ENCODE results near the gene MMP28. TPM values are rescaled to one million over a fixed set of nuclear protein-coding genes. Genes with fewer than 3 reads are reported as not detected.

The MMP28 gene
- total RNA-seq, 4 donors from 2014 or later = 2.9 to 58.4 (median 11.0) TPM

DNA sequence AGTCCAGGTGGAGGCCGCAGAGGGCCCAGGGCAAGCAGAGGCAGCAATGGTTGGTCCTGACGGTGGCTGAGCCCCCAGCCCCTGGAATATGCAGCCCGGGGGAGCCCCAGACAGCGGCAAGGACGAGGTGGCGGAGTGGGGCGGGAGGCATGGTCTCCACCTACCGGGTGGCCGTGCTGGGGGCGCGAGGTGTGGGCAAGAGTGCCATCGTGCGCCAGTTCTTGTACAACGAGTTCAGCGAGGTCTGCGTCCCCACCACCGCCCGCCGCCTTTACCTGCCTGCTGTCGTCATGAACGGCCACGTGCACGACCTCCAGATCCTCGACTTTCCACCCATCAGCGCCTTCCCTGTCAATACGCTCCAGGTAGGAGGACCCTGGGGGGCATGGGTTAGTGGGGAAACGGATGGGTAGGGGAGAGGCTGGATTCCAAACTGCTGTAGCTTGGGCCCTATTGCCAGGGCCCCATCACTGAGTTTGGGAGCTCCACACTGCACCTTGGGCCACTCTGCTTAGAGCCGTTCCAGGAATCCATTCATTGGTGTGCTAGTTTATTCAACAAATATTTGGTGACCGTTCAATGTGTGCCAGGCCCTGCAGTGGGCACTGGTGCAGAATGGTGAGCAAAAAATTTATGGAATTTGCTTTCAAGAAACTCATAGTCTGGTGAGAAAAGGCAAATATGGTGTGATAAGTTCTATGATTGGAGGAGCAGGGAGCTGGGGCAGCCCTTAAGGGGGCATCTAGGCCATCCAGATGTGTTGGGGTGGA is 60.2 kb downstream of the MMP28 start:
- Histone ChIP-seq H3K27me3 (no peaks in the 10 kb centered on the region), H3K4me1 (peaks cover 0 to 7% of the 10 kb centered on the region in 2 donors), H3K4me3 (no peak overlapping the region), H3K36me3 (no peaks in the 10 kb centered on the region), H3K27ac (no peak overlapping the region), H3K9me3 (no peaks in the 10 kb centered on the region)
- no peak for TF ChIP-seq POLR2A (IDR thresholded peaks at IDR 0.05)
- TF ChIP-seq, protein P1, sequence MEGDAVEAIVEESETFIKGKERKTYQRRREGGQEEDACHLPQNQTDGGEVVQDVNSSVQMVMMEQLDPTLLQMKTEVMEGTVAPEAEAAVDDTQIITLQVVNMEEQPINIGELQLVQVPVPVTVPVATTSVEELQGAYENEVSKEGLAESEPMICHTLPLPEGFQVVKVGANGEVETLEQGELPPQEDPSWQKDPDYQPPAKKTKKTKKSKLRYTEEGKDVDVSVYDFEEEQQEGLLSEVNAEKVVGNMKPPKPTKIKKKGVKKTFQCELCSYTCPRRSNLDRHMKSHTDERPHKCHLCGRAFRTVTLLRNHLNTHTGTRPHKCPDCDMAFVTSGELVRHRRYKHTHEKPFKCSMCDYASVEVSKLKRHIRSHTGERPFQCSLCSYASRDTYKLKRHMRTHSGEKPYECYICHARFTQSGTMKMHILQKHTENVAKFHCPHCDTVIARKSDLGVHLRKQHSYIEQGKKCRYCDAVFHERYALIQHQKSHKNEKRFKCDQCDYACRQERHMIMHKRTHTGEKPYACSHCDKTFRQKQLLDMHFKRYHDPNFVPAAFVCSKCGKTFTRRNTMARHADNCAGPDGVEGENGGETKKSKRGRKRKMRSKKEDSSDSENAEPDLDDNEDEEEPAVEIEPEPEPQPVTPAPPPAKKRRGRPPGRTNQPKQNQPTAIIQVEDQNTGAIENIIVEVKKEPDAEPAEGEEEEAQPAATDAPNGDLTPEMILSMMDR (IDR thresholded peaks at IDR 0.05) = no peak
- no peak for DNase-seq
- intact Hi-C loops (cut with DNase I; ENCODE audit: low total_unique reads) = no loop called here

DNA sequence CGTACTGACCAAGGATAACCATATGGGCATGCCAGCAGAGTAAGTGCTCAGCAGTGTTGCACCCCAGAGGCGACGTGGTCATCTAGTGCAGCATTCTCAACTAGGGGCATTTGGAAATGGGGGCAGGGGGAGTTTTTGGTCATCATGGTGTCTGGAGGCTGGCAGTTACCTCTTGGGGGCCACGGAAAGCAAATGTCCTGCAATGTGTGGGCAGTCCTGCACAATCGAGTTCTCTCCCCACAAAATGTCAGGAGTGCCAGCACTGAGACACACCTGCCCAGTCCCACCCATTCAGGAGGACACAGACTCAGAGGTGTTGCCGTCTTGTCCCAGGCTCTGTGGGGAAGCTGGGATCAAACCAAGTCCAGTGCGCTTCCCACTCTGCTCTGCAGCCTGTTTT is 61.0 kb downstream of the MMP28 start:
- no peaks in the 10 kb centered on the region for H3K36me3 ChIP-seq
- TF ChIP-seq, protein P1 (IDR thresholded peaks at IDR 0.05) = no peak
- TF ChIP-seq POLR2A (IDR thresholded peaks at IDR 0.05) = no peak
- H3K27me3 ChIP-seq = no peaks in the 10 kb centered on the region
- intact Hi-C loops (cut with DNase I; ENCODE audit: low total_unique reads) = no loop called here
- no peaks in the 10 kb centered on the region for H3K9me3 ChIP-seq
- H3K27ac ChIP-seq = no peak overlapping the region
- peaks cover 0 to 7% of the 10 kb centered on the region in 2 donors for H3K4me1 ChIP-seq
- no peak for DNase-seq
- H3K4me3 ChIP-seq = no peak overlapping the region

DNA sequence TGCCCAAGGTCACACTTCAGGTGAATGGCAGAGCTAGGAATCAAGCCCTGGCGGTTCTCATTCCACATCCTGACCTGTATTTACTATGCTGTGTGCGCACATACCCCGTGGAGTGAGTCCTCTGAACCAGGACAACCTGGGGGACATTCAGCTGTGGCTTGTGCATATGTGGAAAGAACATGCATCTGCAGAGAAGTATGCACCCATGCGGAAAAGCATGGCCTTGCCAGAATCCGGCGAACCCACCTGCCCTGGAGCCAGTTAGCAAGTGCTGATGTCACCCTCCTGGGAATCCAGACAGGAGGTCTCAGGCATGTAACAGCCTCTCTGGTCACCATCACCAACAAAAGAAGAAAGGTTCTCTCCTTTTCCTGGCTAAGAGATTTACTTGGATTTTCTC is 62.1 kb downstream of the MMP28 start:
- H3K4me1 ChIP-seq = peaks cover 0 to 7% of the 10 kb centered on the region in 2 donors
- no peaks in the 10 kb centered on the region for H3K9me3 ChIP-seq
- no peaks in the 10 kb centered on the region for H3K27me3 ChIP-seq
- H3K4me3 ChIP-seq = no peak overlapping the region
- no peaks in the 10 kb centered on the region for H3K36me3 ChIP-seq
- intact Hi-C loops (cut with DNase I; ENCODE audit: low total_unique reads) = no loop called here
- TF ChIP-seq, protein P1 (IDR thresholded peaks at IDR 0.05) = no peak
- no peak for TF ChIP-seq POLR2A (IDR thresholded peaks at IDR 0.05)
- DNase-seq = no peak
- H3K27ac ChIP-seq = no peak overlapping the region

DNA sequence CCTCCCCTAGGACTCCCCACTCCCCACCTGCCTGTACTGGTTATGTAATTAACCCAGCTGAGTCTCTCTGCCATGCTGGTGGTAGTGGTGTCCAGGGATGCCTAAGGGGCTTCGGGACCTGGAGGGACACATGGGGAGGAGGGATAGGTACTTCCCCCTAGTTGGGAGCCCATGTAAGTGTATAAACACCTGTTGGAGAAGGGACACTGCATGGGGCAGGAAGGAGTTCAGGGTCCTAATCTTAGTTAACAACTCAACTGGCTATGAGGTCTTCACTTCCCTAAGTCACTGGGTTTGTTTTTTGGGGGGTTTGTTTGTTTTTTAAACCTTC is 62.7 kb downstream of the MMP28 start:
- H3K4me3 ChIP-seq = no peak overlapping the region
- TF ChIP-seq POLR2A (IDR thresholded peaks at IDR 0.05) = no peak
- TF ChIP-seq, protein P1 (IDR thresholded peaks at IDR 0.05) = no peak
- H3K27me3 ChIP-seq = no peaks in the 10 kb centered on the region
- H3K4me1 ChIP-seq = peaks cover 0 to 7% of the 10 kb centered on the region in 2 donors
- H3K27ac ChIP-seq = no peak overlapping the region
- no peaks in the 10 kb centered on the region for H3K36me3 ChIP-seq
- H3K9me3 ChIP-seq = no peaks in the 10 kb centered on the region
- intact Hi-C loops (cut with DNase I; ENCODE audit: low total_unique reads) = no loop called here
- DNase-seq = no peak

DNA sequence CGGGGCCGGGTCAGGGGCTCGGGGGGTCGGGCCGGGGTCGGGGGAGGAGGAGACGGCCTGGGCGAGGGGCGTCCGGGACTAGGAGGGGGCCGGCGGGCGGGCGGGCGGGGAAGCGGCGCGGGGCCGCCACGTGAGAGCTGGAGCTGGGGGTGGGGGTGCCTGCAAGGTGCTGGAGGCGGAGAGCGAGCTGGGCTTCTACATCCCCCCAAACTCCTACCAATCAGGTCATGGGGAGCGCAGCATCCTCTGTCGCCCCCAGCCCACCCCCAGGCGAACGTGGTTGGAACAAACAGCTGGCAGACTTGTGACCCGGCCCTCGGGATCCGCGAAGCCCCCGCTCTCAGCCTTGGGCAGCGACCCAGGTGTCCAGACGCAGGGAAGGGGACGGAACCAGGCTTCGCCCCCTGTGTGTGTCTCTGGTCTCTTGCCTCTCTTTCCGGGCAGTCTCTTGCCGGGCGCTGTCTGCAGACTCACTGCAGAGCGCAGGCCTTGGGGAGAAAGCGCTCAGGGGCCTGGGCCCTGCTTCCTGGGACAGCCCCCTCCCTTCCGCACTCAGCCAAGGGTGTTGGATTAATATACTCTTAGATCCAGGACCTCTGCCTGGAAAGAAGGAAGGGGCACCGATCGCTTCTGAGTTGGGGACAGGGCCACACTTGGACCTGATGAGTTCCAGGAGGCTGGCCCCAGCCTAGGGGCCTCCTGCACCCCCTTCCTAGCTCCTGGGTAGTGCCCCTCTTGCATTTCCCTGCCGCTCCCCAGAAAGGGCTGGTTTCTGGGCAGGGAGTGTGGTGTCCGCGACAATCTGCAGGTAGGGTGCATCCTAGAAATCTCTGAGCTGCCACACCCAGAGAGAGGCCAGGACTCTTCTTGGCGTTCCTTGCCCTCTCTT is 63.3 kb downstream of the MMP28 start:
- Histone ChIP-seq H3K36me3 (no peaks in the 10 kb centered on the region), H3K27ac (peak overlapping the region; percentile 59 to 78), H3K27me3 (no peaks in the 10 kb centered on the region), H3K4me1 (peaks cover 0 to 7% of the 10 kb centered on the region in 2 donors), H3K9me3 (no peaks in the 10 kb centered on the region), H3K4me3 (peak overlapping the region; percentile 32 to 77)
- intact Hi-C loops (cut with DNase I; ENCODE audit: low total_unique reads) = no loop called here
- DNase-seq = no peak
- TF ChIP-seq, protein P1 (IDR thresholded peaks at IDR 0.05) = no peak
- no peak for TF ChIP-seq POLR2A (IDR thresholded peaks at IDR 0.05)
